HG03571 (cell line): ENCODE measurements around the gene IKZF2.
A peak's percentile ranks its signal among the peaks of the same experiment; 100 is the strongest.

Source experiments
- ATAC-seq: cut with Tn5 transposase; IDR thresholded peaks from one replicate; pipeline ENCODE4 v1.9.1; 2021; ENCODE audit not compliant: unreplicated experiment

The IKZF2 gene

GRCh38 chr2:213156717-213157116 is 5.3 kb upstream of the IKZF2 start:
- no peak for ATAC-seq

GRCh38 chr2:213152888-213153287 is 1.5 kb upstream of the IKZF2 start:
- no peak for ATAC-seq

- peak; percentile 23 for ATAC-seq
Measured at GRCh38 chr2:213152065-213152794, 818 bp upstream of the IKZF2 start.

- no peak for ATAC-seq
Measured at GRCh38 chr2:213150315-213151097, 906 bp downstream of the IKZF2 start.

- no peak for ATAC-seq
Measured at GRCh38 chr2:213149949-213150314, 1.5 kb downstream of the IKZF2 start.

GRCh38 chr2:213149294-213149875 is 2.0 kb downstream of the IKZF2 start:
- no peak for ATAC-seq

- no peak for ATAC-seq
Measured at GRCh38 chr2:213148572-213149261, 2.7 kb downstream of the IKZF2 start.

GRCh38 chr2:213147538-213147937 is 3.9 kb downstream of the IKZF2 start:
- no peak for ATAC-seq

- no peak for ATAC-seq
Measured at GRCh38 chr2:213145715-213146242, 5.6 kb downstream of the IKZF2 start.

GRCh38 chr2:213137064-213137463 is 14.3 kb downstream of the IKZF2 start:
- ATAC-seq: no peak

- no peak for ATAC-seq
Measured at GRCh38 chr2:213129311-213129710, 22.1 kb downstream of the IKZF2 start.

- ATAC-seq: no peak
Measured at GRCh38 chr2:213125646-213126347, 25.6 kb downstream of the IKZF2 start.

GRCh38 chr2:213122725-213123124 is 28.7 kb downstream of the IKZF2 start:
- no peak for ATAC-seq

GRCh38 chr2:213121690-213122089 is 29.7 kb downstream of the IKZF2 start:
- no peak for ATAC-seq

GRCh38 chr2:213119061-213119809 is 32.2 kb downstream of the IKZF2 start:
- ATAC-seq: peak; percentile 82

- ATAC-seq: no peak
Measured at GRCh38 chr2:213108308-213108707, 43.1 kb downstream of the IKZF2 start.

- no peak for ATAC-seq
Measured at GRCh38 chr2:213107728-213108127, 43.7 kb downstream of the IKZF2 start.

GRCh38 chr2:213105212-213105611 is 46.2 kb downstream of the IKZF2 start:
- no peak for ATAC-seq

- no peak for ATAC-seq
Measured at GRCh38 chr2:213104903-213105202, 46.6 kb downstream of the IKZF2 start.
